Left lung (tissue), 10 donors: ENCODE measurements around the gene ROBO1. TPM values are rescaled to one million over a fixed set of nuclear protein-coding genes. Genes with fewer than 3 reads are reported as not detected.

Experiments used
- ATAC-seq: fragments of 200-7000 bp; cut with Tn5 transposase; one replicate; pipeline ENCODE4 v1.9.1; 2020; ENCODE audit warnings: moderate library complexity
- DNase-seq, 4 donors: peaks; one replicate each; pipeline ENCODE4 v3.0.0-alpha.2; 2013 to 2020
- H3K27ac ChIP-seq, 2 donors: fragments of 200-600 bp; sonication (generic) in 1 of 2; one replicate each; pipeline versions ENCODE4 v1.5.0 to v1.8.0; 2020 to 2021
- H3K27me3 ChIP-seq, 2 donors: fragments of 200-600 bp; sonication (generic) in 1 of 2; one replicate each; pipeline versions ENCODE4 v1.5.0 to v1.8.0; 2020 to 2021
- H3K36me3 ChIP-seq, 2 donors: fragments of 200-600 bp; sonication (generic) in 1 of 2; one replicate each; pipeline versions ENCODE4 v1.5.0 to v1.8.0; 2020 to 2021
- H3K4me1 ChIP-seq, 2 donors: fragments of 200-600 bp; one replicate each; pipeline ENCODE4 v1.8.0; 2021
- H3K4me3 ChIP-seq, 2 donors: fragments of 200-600 bp; sonication (generic) in 1 of 2; one replicate each; pipeline versions ENCODE4 v1.5.0 to v1.8.0; 2020 to 2021; ENCODE audit warnings: mild to moderate bottlenecking in 1 of 2
- H3K9me3 ChIP-seq, 2 donors: fragments of 200-600 bp; sonication (generic) in 1 of 2; one replicate each; pipeline versions ENCODE4 v1.5.0 to v1.8.0; 2020 to 2021
- intact Hi-C, 2 donors: fragments of 100-400 bp; cut with DNase I; formaldehyde crosslinking; loops; one replicate each; pipeline versions ENCODE4 v1.11.2 to v1.14.2; 2022
- polyA plus RNA-seq, 6 donors: library from polyadenylated mRNA; unstranded; fragments of 120-200 nt; gene quantifications; one replicate each; pipeline ENCODE4 v1.2.1, GENCODE V29; 2013; ENCODE audit not compliant: insufficient read length in 6 of 6
- total RNA-seq, 2 donors: library from RNA; stranded (reverse); fragmentation: NEBNext Ultra II Directional; extraction: Animal tissue kit (Norgen Biotek cat#: 25700); gene quantifications; one replicate each; pipeline ENCODE4 v1.2.1, GENCODE V29; 2021
- TF ChIP-seq, protein P1 (sequence below), 2 donors: fragments of 200-600 bp; sonication (generic) in 1 of 2; IDR thresholded peaks; one replicate each; pipeline versions ENCODE4 v1.5.0 to v1.8.0; 2021; ENCODE audit warnings: antibody characterized with exemption in 2 of 2
- donor health status: DM: no; HTN: yes; CAD: no.
- donor health status: DM: no; HTN: no; CAD: no.

The ROBO1 gene
- total and polyA plus RNA-seq, 8 donors: 20.3 to 134 (median 102) TPM

DNA sequence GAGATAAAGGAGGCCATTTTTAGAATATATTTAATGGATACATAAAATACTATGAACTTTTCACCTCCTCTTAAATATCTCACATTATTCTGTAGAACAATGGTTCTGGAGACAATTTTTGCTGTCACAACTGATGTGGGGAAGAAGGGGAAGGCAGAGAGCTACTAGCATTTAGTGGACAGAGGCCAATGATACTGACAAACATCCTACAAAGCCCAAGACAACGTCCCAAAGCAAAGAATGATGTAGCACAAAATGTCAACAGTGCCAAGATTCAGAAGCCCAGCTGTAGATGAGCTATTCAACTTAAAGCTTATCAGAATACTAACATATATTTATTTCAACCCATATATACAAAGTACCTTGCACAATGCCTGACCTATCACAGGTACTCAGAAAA, 1069.4 kb downstream of the ROBO1 start:
- no peak overlapping the region for H3K27ac ChIP-seq
- ATAC-seq: no peak

DNA sequence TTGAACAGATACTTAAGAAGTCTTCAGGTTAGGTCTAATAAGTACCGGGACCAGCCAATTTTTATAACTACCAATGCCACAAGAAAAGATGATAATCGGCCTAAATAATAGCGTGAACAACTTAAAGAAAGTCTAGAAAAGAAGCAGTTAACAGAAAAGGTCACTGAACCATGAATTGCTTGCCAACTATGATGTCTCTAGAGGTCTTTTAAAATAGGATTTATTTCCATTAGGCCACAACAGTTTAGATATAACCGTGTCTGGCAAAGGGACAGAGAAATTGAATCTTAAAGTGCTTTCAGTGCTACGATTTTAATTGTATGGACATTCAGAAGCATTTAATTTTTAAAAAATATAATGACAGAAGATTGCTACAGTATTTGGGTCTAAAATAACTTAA, 1070.4 kb downstream of the ROBO1 start:
- Histone ChIP-seq H3K4me3 (no peak overlapping the region), H3K9me3 (no peaks in the 10 kb centered on the region), H3K36me3 (no peaks in the 10 kb centered on the region), H3K4me1 (no peaks in the 10 kb centered on the region), H3K27me3 (no peaks in the 10 kb centered on the region), H3K27ac (no peak overlapping the region)
- DNase-seq: no peak
- intact Hi-C loops: no loop called here
- ATAC-seq: no peak
- TF ChIP-seq, protein P1, sequence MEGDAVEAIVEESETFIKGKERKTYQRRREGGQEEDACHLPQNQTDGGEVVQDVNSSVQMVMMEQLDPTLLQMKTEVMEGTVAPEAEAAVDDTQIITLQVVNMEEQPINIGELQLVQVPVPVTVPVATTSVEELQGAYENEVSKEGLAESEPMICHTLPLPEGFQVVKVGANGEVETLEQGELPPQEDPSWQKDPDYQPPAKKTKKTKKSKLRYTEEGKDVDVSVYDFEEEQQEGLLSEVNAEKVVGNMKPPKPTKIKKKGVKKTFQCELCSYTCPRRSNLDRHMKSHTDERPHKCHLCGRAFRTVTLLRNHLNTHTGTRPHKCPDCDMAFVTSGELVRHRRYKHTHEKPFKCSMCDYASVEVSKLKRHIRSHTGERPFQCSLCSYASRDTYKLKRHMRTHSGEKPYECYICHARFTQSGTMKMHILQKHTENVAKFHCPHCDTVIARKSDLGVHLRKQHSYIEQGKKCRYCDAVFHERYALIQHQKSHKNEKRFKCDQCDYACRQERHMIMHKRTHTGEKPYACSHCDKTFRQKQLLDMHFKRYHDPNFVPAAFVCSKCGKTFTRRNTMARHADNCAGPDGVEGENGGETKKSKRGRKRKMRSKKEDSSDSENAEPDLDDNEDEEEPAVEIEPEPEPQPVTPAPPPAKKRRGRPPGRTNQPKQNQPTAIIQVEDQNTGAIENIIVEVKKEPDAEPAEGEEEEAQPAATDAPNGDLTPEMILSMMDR (IDR thresholded peaks at IDR 0.05): no peak

More for the DNA sequence above, 1069.4 kb downstream of the ROBO1 start:
- intact Hi-C loops: no loop called here
- no peaks in the 10 kb centered on the region for H3K9me3 ChIP-seq
- no peak overlapping the region for H3K4me3 ChIP-seq
- TF ChIP-seq, protein P1 (IDR thresholded peaks at IDR 0.05): no peak
- H3K4me1 ChIP-seq: no peaks in the 10 kb centered on the region
- no peak for DNase-seq
- H3K36me3 ChIP-seq: no peaks in the 10 kb centered on the region
- no peaks in the 10 kb centered on the region for H3K27me3 ChIP-seq

DNA sequence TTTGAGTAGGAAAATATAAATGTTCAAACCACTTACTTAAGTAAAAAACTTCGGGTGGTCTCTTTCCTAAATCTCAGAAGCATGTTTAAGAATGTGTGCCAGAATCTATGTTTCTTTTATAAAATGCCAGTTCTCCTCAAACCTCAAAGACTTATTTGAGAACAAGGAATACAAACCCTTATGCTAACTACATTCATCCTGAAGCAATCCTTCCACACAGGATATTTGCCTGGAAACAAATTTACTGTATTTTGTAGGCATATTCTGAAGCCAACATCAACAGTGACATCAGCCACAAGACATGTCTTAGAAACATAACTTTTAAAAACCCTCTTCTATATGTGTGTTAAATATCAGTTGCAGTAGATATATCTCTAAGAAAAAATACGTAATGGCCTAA, 1077.0 kb downstream of the ROBO1 start:
- Histone ChIP-seq H3K9me3 (no peaks in the 10 kb centered on the region), H3K27me3 (no peaks in the 10 kb centered on the region), H3K36me3 (no peaks in the 10 kb centered on the region), H3K27ac (no peak overlapping the region), H3K4me1 (no peaks in the 10 kb centered on the region), H3K4me3 (no peak overlapping the region)
- intact Hi-C loops: no loop called here
- DNase-seq (no peak), ATAC-seq (no peak)
- TF ChIP-seq, protein P1 (IDR thresholded peaks at IDR 0.05): no peak

DNA sequence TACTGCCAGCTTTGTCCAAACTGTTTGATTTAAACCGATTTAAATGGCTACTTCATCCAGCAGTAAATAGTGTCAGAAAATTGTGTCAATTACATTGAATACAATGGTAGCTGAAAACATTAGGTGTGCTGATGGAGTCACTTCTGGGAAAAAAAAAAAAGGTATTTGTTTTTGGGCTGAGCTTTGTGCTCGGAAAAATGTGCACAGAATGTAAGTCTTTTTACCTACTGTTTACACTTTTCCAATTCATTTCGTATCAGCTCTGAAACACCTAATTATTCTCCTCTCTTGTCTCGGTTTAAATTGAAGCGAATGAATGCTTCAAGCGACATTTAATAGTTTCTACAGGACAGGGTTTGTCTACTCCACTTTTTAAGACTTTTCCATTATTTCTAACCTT, 1078.4 kb downstream of the ROBO1 start:
- DNase-seq (no peak), ATAC-seq (no peak)
- H3K27ac ChIP-seq: no peak overlapping the region
- intact Hi-C loops: no loop called here
- H3K27me3 ChIP-seq: no peaks in the 10 kb centered on the region
- H3K4me3 ChIP-seq: no peak overlapping the region
- H3K4me1 ChIP-seq: no peaks in the 10 kb centered on the region
- TF ChIP-seq, protein P1 (IDR thresholded peaks at IDR 0.05): no peak
- H3K9me3 ChIP-seq: no peaks in the 10 kb centered on the region
- no peaks in the 10 kb centered on the region for H3K36me3 ChIP-seq

DNA sequence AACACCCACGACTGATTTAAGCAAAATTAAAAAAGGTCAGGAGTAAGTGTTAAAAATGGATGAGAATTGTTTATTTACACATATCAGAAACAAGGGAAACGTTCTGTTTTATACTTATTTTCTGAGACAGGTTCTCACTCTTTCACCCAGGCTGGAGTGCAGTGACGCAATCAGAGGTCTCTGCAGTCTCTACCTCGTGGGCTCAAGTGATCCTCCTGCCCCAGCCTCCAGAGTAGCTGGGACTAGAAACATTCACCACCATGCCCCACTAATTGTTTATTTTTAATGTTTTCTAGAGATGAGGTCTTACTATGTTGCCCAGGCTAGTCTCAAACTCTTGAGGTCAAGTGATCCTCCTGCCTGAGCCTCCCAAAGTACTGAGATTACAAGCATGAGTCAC, 1080.3 kb downstream of the ROBO1 start:
- no peaks in the 10 kb centered on the region for H3K36me3 ChIP-seq
- TF ChIP-seq, protein P1 (IDR thresholded peaks at IDR 0.05): no peak
- no peaks in the 10 kb centered on the region for H3K4me1 ChIP-seq
- DNase-seq (no peak), ATAC-seq (no peak)
- H3K27me3 ChIP-seq: no peaks in the 10 kb centered on the region
- H3K9me3 ChIP-seq: no peaks in the 10 kb centered on the region
- no peak overlapping the region for H3K4me3 ChIP-seq
- intact Hi-C loops: no loop called here
- no peak overlapping the region for H3K27ac ChIP-seq
